ENCODE measurements around the gene CHN1. TPM values are rescaled to one million over a fixed set of nuclear protein-coding genes. Genes with fewer than 3 reads are reported as not detected.
A peak's percentile ranks its signal among the peaks of the same experiment; 100 is the strongest.

The CHN1 gene
- total RNA-seq, 1 donor from 2014 or later = 7.3 TPM

DNA sequence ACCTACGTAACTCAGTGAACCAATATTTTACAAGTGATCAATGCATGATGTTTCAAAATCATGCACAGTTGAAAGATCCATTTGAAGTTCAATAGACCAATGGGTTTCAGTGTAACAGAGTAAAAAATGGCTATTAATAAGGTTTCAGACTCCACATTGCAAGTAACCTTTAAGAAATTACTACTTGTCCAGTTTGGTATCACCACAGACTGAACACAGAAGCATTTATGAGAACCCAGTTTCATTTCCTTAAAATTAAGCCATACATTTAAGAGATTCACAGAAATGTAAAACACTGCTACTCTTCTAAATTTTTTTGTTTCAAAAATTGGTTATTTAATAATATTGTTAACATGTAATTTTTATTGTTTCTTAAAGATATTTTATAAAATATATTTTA lies 142.0 kb downstream of the CHN1 start:
- H3K9me3 Mint-ChIP-seq = no peaks in the 10 kb centered on the region
- intact Hi-C loops (cut with micrococcal nuclease) = no loop called here
- no peak overlapping the region for H3K4me3 Mint-ChIP-seq (ENCODE audit: low read depth)
- H3K36me3 Mint-ChIP-seq (ENCODE audit: low read depth) = no peaks in the 10 kb centered on the region
- H3K4me1 Mint-ChIP-seq (ENCODE audit: low read depth) = no peaks in the 10 kb centered on the region
- DNase-seq (ENCODE audit: low spot score) = no peak
- no peak overlapping the region for H3K27ac Mint-ChIP-seq
- H3K27me3 Mint-ChIP-seq (ENCODE audit: low read depth) = peaks cover 9% of the 10 kb centered on the region

DNA sequence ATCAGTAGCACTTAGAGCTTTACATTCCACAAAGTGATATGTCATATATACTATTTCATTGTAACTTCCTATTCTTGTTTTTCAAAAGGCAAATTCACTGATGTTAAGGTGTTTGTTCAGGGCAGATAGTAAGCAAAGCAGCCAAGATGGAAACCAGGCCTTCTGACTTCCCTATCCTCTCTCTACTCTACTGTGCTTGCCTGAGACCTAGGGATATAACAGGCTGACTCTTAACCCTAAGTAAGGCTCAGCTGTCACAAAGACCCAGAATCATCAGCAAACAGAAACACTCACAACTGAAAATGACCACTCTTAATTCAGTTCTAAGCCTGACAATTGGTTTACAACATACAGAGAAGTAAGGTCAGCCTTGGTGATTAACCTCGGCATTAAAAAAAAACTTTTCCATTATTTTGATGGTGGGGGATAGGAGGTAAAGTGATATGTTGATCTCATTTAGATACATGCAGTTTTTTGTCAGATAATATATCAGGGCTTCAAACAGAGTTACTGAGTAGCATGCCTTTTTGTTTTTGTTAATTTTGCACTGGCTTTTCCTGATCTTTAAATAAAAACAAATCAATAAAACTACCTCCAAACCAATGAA lies 145.5 kb downstream of the CHN1 start:
- Mint-ChIP-seq H3K9me3 (no peaks in the 10 kb centered on the region), H3K27ac (no peak overlapping the region), H3K27me3 (ENCODE audit: low read depth) (peaks cover 4% of the 10 kb centered on the region), H3K4me3 (ENCODE audit: low read depth) (no peak overlapping the region), H3K4me1 (ENCODE audit: low read depth) (no peaks in the 10 kb centered on the region), H3K36me3 (ENCODE audit: low read depth) (no peaks in the 10 kb centered on the region)
- intact Hi-C loops (cut with micrococcal nuclease) = no loop called here
- no peak for DNase-seq (ENCODE audit: low spot score)

DNA sequence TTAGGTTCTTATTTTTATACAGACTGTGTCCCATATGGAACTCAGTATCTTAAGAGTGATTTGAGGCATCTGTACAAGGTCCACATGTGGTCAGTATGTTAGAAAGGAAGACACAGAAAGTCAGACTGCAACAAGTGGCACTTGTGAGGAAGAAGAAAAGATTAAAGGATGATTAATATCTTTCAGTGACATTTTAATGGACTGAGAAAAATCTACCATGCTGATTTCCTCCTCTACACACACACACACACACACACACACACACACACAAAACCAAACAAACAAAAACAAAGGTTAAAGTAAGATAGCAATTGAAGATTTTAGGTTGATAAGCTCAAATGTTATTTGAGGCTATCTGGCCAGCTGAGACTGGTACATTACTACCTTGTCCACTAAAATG lies 146.4 kb downstream of the CHN1 start:
- intact Hi-C loops (cut with micrococcal nuclease) = no loop called here
- Mint-ChIP-seq H3K27ac (no peak overlapping the region), H3K36me3 (ENCODE audit: low read depth) (no peaks in the 10 kb centered on the region), H3K4me1 (ENCODE audit: low read depth) (no peaks in the 10 kb centered on the region), H3K27me3 (ENCODE audit: low read depth) (peaks cover 3% of the 10 kb centered on the region), H3K9me3 (no peaks in the 10 kb centered on the region), H3K4me3 (ENCODE audit: low read depth) (no peak overlapping the region)
- DNase-seq (ENCODE audit: low spot score) = no peak

DNA sequence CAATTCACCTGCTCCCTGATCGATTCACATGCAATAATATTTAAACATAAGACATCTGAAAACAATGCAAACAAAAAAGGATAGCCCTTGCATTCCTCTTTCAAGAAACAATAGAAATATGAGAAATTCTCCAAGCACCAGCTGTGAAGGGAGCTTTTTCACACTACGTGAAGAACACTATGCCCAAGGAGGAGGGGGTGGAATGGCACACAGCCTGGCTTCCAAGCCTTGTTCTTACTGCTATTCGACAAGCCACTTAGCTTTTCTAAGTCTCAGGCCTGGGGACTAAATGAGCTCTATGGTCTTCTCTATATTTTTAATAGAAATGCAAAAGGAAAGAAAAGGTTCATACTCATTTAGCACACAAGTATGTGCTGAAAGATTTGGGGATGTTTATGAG lies 148.7 kb downstream of the CHN1 start:
- Mint-ChIP-seq H3K36me3 (ENCODE audit: low read depth) (no peaks in the 10 kb centered on the region), H3K9me3 (no peaks in the 10 kb centered on the region), H3K27me3 (ENCODE audit: low read depth) (no peaks in the 10 kb centered on the region), H3K4me3 (ENCODE audit: low read depth) (no peak overlapping the region), H3K4me1 (ENCODE audit: low read depth) (peaks cover 3% of the 10 kb centered on the region), H3K27ac (no peak overlapping the region)
- intact Hi-C loops (cut with micrococcal nuclease) = no loop called here
- no peak for DNase-seq (ENCODE audit: low spot score)

DNA sequence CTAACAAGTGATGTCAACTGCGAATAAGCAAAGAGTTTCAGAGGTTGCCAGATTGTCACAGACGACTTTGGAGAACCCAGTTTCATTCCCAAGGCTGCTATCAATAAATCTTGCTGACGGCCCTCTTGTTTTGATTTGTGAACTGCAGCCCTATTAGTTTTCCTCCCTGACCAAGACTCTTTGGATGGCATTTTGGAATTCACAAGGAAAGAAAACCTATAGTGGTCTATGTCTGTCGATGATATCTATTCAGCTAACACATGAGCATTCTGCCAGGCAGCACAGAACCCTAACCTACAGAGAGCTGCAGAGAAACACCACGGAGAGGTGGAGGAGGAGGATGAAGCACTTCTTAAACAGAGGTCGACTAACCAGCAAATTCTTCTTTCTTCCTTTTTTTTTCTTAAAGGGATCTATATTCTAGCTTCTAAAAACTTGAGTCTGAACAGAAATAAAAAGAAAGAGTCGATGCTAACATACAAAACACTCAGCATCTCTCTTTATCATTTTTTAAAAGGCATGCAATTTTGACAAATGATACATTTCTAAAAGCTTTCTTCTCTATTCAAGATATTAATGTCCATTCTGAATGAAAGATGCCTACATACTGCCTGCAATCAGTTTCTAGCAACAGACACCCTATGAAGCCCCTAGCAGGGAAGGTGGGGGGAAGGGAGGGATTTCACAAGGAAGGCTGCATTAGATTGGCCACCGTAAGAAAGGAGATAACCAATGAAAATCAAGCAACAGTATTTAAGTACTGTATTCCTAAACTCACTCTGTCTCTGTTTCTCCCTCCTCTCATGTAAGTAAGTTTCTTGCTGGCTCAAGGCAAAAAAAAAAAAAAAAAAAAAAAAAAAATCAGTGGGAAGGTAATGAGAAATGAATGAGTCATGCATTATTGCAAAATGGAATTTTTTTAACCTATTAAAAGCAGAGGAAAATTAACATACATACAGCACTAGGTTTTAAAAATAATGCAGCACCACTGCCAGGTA lies 157.9 kb downstream of the CHN1 start:
- Mint-ChIP-seq H3K4me1 (ENCODE audit: low read depth) (peaks cover 23% of the 10 kb centered on the region), H3K36me3 (ENCODE audit: low read depth) (no peaks in the 10 kb centered on the region), H3K4me3 (ENCODE audit: low read depth) (peak overlapping the region; percentile 41), H3K9me3 (no peaks in the 10 kb centered on the region), H3K27me3 (ENCODE audit: low read depth) (no peaks in the 10 kb centered on the region), H3K27ac (no peak overlapping the region)
- DNase-seq (ENCODE audit: low spot score) = no peak
- intact Hi-C loops (cut with micrococcal nuclease) = no loop called here

DNA sequence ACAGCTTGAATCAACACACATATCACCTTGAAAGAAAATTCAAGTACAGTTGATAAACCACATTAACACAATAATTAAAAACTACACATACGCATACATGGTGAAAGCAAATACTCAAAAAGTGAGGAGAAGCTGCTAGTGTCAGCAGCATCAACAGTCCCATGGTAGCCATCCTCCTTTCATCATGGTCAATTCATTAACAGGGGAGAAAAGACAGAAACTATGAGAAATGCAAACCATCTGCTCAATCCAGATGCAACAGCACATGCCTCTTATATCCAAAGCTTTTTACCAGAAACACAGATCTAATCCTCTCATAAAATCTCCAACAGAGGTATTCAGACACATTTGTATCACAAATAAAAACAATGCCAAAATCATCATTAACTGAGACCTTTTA lies 159.0 kb downstream of the CHN1 start:
- Mint-ChIP-seq H3K4me3 (ENCODE audit: low read depth) (peak overlapping the region; percentile 45), H3K27ac (peak overlapping the region; percentile 1), H3K9me3 (no peaks in the 10 kb centered on the region), H3K36me3 (ENCODE audit: low read depth) (no peaks in the 10 kb centered on the region), H3K27me3 (ENCODE audit: low read depth) (no peaks in the 10 kb centered on the region), H3K4me1 (ENCODE audit: low read depth) (peaks cover 23% of the 10 kb centered on the region)
- intact Hi-C loops (cut with micrococcal nuclease) = no loop called here
- no peak for DNase-seq (ENCODE audit: low spot score)

DNA sequence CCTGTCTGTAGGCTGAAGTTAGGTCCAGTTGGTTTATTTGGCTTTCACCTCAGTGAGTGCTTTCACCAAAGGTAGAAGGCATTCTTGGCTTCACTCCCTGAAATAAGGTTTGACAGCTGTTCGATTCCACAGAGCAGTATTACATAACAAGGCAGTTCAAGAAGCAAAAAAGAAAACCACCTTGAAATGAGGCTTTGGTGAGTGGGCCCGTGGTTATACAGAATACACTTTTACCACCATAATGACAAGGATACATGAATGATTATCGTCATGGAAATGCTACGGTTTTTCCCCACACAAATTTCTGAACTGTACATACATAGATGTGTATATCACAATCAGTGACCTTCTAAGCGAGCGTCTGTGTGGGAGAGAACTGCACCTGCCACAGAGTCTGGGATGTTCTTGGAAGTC lies 160.9 kb downstream of the CHN1 start:
- H3K4me1 Mint-ChIP-seq (ENCODE audit: low read depth) = peaks cover 21% of the 10 kb centered on the region
- H3K27me3 Mint-ChIP-seq (ENCODE audit: low read depth) = peaks cover 3% of the 10 kb centered on the region
- no peaks in the 10 kb centered on the region for H3K9me3 Mint-ChIP-seq
- no peaks in the 10 kb centered on the region for H3K36me3 Mint-ChIP-seq (ENCODE audit: low read depth)
- no peak overlapping the region for H3K27ac Mint-ChIP-seq
- no peak overlapping the region for H3K4me3 Mint-ChIP-seq (ENCODE audit: low read depth)
- DNase-seq (ENCODE audit: low spot score) = no peak
- intact Hi-C loops (cut with micrococcal nuclease) = loop anchor here (1.0 to 2.0 kb wide), 2 partner anchors 9 to 94 kb away; no protein-coding TSS in a partner anchor

DNA sequence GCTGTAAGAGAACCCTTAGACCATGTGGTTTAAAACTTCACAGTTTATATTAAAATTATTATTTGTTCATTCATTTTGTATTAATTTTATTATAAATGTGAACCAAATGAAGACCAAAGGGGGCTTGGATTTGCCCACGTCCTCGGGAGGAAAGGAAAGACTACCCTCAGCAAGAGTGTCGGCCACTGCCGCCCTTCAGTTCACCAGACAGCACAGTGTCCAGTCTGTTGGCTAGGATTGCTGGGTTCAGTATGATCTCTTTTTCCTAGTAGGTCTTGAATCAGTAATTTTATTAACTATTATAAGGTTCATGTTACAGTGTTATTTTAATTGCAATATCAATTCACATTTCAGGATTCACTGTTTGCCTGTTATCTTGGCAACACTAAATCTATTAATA lies 162.7 kb downstream of the CHN1 start:
- intact Hi-C loops (cut with micrococcal nuclease) = no loop called here
- no peak for DNase-seq (ENCODE audit: low spot score)

DNA sequence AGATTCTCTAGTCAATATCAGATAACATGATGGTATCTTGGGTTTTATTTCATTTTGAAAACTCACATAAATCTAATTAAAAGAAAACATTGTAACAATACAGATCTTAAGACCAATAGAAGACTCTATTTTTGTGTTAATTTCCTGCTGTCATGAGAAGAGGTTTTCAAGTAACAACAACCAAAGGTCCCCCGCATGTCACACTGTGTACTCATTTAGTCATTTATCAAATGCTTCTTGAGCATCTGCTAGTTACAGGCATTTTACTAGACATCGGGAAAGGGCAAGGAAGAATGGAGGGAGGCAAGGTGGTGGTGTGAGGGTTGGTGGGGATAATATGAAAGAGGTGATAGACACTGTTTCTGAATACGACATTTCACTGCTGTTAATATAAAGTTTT lies 163.2 kb downstream of the CHN1 start:
- no peak overlapping the region for H3K4me3 Mint-ChIP-seq (ENCODE audit: low read depth)
- no peaks in the 10 kb centered on the region for H3K36me3 Mint-ChIP-seq (ENCODE audit: low read depth)
- H3K27ac Mint-ChIP-seq = no peak overlapping the region
- peaks cover 3% of the 10 kb centered on the region for H3K27me3 Mint-ChIP-seq (ENCODE audit: low read depth)
- peaks cover 13% of the 10 kb centered on the region for H3K4me1 Mint-ChIP-seq (ENCODE audit: low read depth)
- no peaks in the 10 kb centered on the region for H3K9me3 Mint-ChIP-seq
- no peak for DNase-seq (ENCODE audit: low spot score)
- intact Hi-C loops (cut with micrococcal nuclease) = no loop called here

More for the DNA sequence above, 162.7 kb downstream of the CHN1 start:
- Mint-ChIP-seq H3K36me3 (ENCODE audit: low read depth) (no peaks in the 10 kb centered on the region), H3K4me3 (ENCODE audit: low read depth) (no peak overlapping the region), H3K27ac (no peak overlapping the region), H3K9me3 (no peaks in the 10 kb centered on the region), H3K4me1 (ENCODE audit: low read depth) (peaks cover 17% of the 10 kb centered on the region), H3K27me3 (ENCODE audit: low read depth) (peaks cover 3% of the 10 kb centered on the region)

DNA sequence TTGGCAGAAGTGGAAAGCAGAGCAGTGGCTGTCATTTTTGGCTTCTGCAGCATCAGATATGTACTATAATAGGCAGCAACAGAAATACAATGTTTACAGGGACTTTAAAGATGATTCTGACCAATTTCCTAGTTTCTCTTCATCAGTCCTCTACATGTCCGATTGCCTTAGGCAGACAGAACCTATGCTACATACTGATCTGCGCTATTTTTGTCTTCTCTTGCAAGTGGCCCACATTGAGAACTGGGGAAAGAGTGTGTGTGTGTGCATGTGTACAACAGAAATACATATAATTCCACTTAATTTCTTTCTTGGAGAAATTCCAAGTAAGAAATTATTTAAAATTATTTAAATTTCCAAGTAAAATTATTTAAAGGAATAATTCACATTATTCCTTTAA lies 163.8 kb downstream of the CHN1 start:
- Mint-ChIP-seq H3K27me3 (ENCODE audit: low read depth) (peaks cover 3% of the 10 kb centered on the region), H3K27ac (no peak overlapping the region), H3K9me3 (no peaks in the 10 kb centered on the region), H3K36me3 (ENCODE audit: low read depth) (no peaks in the 10 kb centered on the region), H3K4me3 (ENCODE audit: low read depth) (no peak overlapping the region), H3K4me1 (ENCODE audit: low read depth) (peaks cover 14% of the 10 kb centered on the region)
- intact Hi-C loops (cut with micrococcal nuclease) = no loop called here
- DNase-seq (ENCODE audit: low spot score) = no peak

DNA sequence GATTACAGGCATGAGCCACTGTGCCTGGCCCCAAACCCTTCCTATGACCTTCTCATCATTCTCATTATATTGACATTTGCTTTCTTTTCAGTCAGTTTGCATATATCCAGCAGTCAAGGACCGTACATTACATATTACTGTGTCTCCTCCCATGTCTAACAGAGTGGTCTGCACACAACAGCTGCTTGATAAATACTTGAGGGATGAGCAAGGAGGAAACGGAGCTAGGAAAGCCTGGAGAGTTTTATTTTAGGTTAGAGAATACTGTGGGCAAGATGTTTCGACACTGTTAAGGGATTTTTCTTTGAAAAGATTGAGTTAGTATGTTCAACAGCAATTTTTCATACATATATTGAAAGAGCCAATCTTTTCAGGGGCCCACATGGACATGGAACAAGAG lies 164.7 kb downstream of the CHN1 start:
- no peak overlapping the region for H3K27ac Mint-ChIP-seq
- H3K27me3 Mint-ChIP-seq (ENCODE audit: low read depth) = peaks cover 3% of the 10 kb centered on the region
- no peak overlapping the region for H3K4me3 Mint-ChIP-seq (ENCODE audit: low read depth)
- H3K4me1 Mint-ChIP-seq (ENCODE audit: low read depth) = peaks cover 20% of the 10 kb centered on the region
- intact Hi-C loops (cut with micrococcal nuclease) = no loop called here
- no peak for DNase-seq (ENCODE audit: low spot score)
- H3K9me3 Mint-ChIP-seq = peaks cover 3% of the 10 kb centered on the region
- peaks cover 3% of the 10 kb centered on the region for H3K36me3 Mint-ChIP-seq (ENCODE audit: low read depth)

DNA sequence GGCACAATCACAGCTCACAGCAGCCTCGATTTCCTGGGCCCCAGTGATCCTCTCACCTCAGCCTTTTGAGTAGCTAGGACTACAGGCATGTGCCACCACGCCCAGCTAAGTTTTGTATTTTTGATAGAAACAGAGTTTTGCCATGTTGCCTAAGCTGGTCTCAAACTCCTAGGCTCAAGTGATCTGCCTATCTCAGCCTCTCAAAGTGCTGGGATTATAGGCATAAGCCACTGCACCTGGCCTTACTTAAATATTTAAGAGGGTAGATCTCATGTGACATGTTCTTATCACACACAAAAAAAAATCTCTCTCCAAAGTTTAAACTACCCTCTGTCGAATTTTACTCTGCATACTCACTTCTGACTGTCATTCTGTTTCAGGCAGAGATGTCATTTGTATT lies 165.5 kb downstream of the CHN1 start:
- intact Hi-C loops (cut with micrococcal nuclease) = loop anchor here (5.0 to 10.0 kb wide), 4 partner anchors 63 to 393 kb away; partner anchors contain the start of gene WIPF1
- Mint-ChIP-seq H3K4me3 (ENCODE audit: low read depth) (no peak overlapping the region), H3K36me3 (ENCODE audit: low read depth) (peaks cover 5% of the 10 kb centered on the region), H3K27me3 (ENCODE audit: low read depth) (peaks cover 3% of the 10 kb centered on the region), H3K4me1 (ENCODE audit: low read depth) (peaks cover 22% of the 10 kb centered on the region), H3K27ac (no peak overlapping the region), H3K9me3 (peaks cover 5% of the 10 kb centered on the region)
- DNase-seq (ENCODE audit: low spot score) = no peak

DNA sequence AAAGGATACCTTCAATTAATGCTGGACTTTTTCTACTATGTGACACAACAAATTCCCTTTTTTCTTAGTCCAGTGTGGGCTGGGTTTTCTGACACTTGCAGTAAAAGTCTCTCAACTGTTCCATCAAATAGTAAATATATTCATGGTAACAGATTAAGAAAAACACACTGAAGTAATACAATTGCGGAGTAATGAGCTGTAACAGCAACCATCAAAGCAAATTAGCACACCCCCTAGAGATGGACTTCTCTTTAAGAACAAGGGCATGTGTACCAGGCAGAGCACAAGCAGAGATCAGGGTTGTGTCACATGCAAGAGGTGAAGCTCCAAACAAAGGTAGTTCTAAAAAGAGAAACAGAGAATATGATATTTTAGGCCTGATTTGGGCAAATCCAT lies 168.2 kb downstream of the CHN1 start:
- Mint-ChIP-seq H3K27ac (no peak overlapping the region), H3K4me3 (ENCODE audit: low read depth) (no peak overlapping the region), H3K36me3 (ENCODE audit: low read depth) (peaks cover 14% of the 10 kb centered on the region), H3K4me1 (ENCODE audit: low read depth) (peaks cover 31% of the 10 kb centered on the region), H3K27me3 (ENCODE audit: low read depth) (peaks cover 3% of the 10 kb centered on the region), H3K9me3 (peaks cover 17% of the 10 kb centered on the region)
- no peak for DNase-seq (ENCODE audit: low spot score)
- intact Hi-C loops (cut with micrococcal nuclease) = loop anchor here (1.0 to 10.0 kb wide), 5 partner anchors 42 to 395 kb away; partner anchors contain the start of gene WIPF1
